OCI-LY1 (cell line): ENCODE data around the gene HTR2C.

ENCODE experiments used
- EZH2 ChIP-seq: fragments of 200-600 bp; sonication (generic), shearing (Covaris generic); IDR thresholded peaks from 2 replicates; pipeline ENCODE4 v1.8.0; 2017; ENCODE audit warnings: borderline replicate concordance, mixed run types, mild to moderate bottlenecking, antibody characterized with exemption, low read length, moderate library complexity, mixed read lengths
- TF ChIP-seq, protein P1 (sequence below): fragments of 200-600 bp; sonication (generic), shearing (Covaris generic); IDR thresholded peaks from 2 replicates; pipeline ENCODE4 v1.5.1; 2017; ENCODE audit warnings: mild to moderate bottlenecking, antibody characterized with exemption, low read length, moderate library complexity, mixed read lengths

DNA sequence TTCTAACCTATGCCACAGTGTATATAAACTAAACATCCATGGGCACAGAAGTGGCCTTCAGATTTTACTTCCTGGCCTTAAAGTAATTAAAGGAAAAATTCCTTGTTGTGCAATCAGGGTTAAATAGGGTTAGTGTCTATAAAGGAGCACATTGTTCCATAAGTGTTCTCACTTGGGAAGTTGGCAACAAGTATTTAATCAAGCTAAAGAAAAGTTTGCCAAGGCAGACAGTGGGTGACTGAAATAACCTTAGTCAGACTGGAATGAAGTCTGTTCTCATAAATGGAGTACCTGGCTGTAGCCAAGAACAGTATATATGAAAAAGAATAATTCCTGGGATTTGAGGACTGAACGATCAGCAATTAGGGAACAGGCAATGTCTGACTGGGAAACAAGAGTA, 213.6 kb downstream of the HTR2C start:
- TF ChIP-seq, protein P1, sequence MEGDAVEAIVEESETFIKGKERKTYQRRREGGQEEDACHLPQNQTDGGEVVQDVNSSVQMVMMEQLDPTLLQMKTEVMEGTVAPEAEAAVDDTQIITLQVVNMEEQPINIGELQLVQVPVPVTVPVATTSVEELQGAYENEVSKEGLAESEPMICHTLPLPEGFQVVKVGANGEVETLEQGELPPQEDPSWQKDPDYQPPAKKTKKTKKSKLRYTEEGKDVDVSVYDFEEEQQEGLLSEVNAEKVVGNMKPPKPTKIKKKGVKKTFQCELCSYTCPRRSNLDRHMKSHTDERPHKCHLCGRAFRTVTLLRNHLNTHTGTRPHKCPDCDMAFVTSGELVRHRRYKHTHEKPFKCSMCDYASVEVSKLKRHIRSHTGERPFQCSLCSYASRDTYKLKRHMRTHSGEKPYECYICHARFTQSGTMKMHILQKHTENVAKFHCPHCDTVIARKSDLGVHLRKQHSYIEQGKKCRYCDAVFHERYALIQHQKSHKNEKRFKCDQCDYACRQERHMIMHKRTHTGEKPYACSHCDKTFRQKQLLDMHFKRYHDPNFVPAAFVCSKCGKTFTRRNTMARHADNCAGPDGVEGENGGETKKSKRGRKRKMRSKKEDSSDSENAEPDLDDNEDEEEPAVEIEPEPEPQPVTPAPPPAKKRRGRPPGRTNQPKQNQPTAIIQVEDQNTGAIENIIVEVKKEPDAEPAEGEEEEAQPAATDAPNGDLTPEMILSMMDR: no peak
- TF ChIP-seq EZH2: no peak
